CD14-positive monocyte (primary cell): ENCODE measurements around the gene STON2. TPM values are rescaled to one million over a fixed set of nuclear protein-coding genes. Genes with fewer than 3 reads are reported as not detected.

ENCODE experiments used
- DNase-seq, 3 donors: peaks; one replicate each; pipeline ENCODE4 v3.0.0-alpha.2; 2011 to 2022
- H2AFZ ChIP-seq: 2 replicates; pipeline ENCODE4 v1.6.0; 2012; ENCODE audit warnings: mild to moderate bottlenecking, low read depth, low read length, inconsistent platforms; ENCODE audit not compliant: insufficient read depth, poor library complexity, severe bottlenecking
- H3K27ac ChIP-seq, 2 donors: 1 replicate in 1 of 2; 2 replicates in 1 of 2; pipeline ENCODE4 v1.5.1; 2012 to 2013; ENCODE audit warnings: low read length in 2 of 2, control low read depth in 1 of 2, inconsistent platforms in 1 of 2, low read depth in 1 of 2, mild to moderate bottlenecking in 1 of 2
- H3K27me3 ChIP-seq, 2 donors: one replicate each; pipeline versions ENCODE4 v1.6.0 to v1.6.1; 2011 to 2013; ENCODE audit warnings: low read length in 2 of 2; ENCODE audit not compliant: control insufficient read depth in 2 of 2, insufficient read depth in 2 of 2
- H3K36me3 ChIP-seq, 2 donors: replicated peaks in 1 of 2; 1 replicate in 1 of 2; 2 replicates in 1 of 2; pipeline versions ENCODE4 v1.5.1 to v1.6.1; 2012 to 2013; ENCODE audit warnings: low read length in 2 of 2, control low read depth in 1 of 2, inconsistent platforms in 1 of 2, mild to moderate bottlenecking in 1 of 2; ENCODE audit not compliant: insufficient read depth in 2 of 2, control insufficient read depth in 1 of 2
- H3K4me1 ChIP-seq, 2 donors: 1 replicate in 1 of 2; 2 replicates in 1 of 2; pipeline versions ENCODE4 v1.5.1 to v1.6.1; 2012 to 2013; ENCODE audit warnings: low read length in 2 of 2, control low read depth in 1 of 2, inconsistent platforms in 1 of 2, mild to moderate bottlenecking in 1 of 2, moderate library complexity in 1 of 2; ENCODE audit not compliant: insufficient read depth in 2 of 2, control insufficient read depth in 1 of 2
- H3K4me2 ChIP-seq: replicated peaks from 2 replicates; pipeline ENCODE3; 2012; ENCODE audit warnings: low read length, moderate library complexity, mild to moderate bottlenecking; ENCODE audit not compliant: poor library complexity, severe bottlenecking; ENCODE audit errors: extremely low read depth
- H3K4me3 ChIP-seq, 3 experiments: fragments of 200-600 bp in 1 of 3; sonication (generic) in 1 of 3; replicated peaks in 1 of 3; 1 replicate in 2 of 3; 2 replicates in 1 of 3; pipeline ENCODE4 v1.5.1; 2011 to 2013; ENCODE audit warnings: low read length in 3 of 3, mild to moderate bottlenecking in 3 of 3, control low read depth in 2 of 3, low read depth in 2 of 3, inconsistent platforms in 1 of 3, moderate library complexity in 1 of 3
- H3K79me2 ChIP-seq: 2 replicates; pipeline ENCODE4 v1.6.0; 2012; ENCODE audit warnings: mild to moderate bottlenecking, control low read depth, inconsistent platforms, low read length, moderate library complexity; ENCODE audit not compliant: insufficient read depth
- H3K9ac ChIP-seq: 2 replicates; pipeline ENCODE4 v1.6.0; 2017; ENCODE audit warnings: low read length, mild to moderate bottlenecking; ENCODE audit not compliant: insufficient read depth, poor library complexity, severe bottlenecking
- H3K9me3 ChIP-seq, 2 donors: replicated peaks in 1 of 2; 1 replicate in 1 of 2; 2 replicates in 1 of 2; pipeline versions ENCODE4 v1.5.1 to v1.6.1; 2012 to 2013; ENCODE audit warnings: low read length in 2 of 2, control low read depth in 1 of 2; ENCODE audit not compliant: control insufficient read depth in 1 of 2, insufficient read depth in 1 of 2
- H4K20me1 ChIP-seq: 2 replicates; pipeline ENCODE4 v1.6.0; 2012; ENCODE audit warnings: mild to moderate bottlenecking, low read length, control low read depth, moderate library complexity; ENCODE audit not compliant: insufficient read depth
- H3K27ac Mint-ChIP-seq, 7 donors: one replicate each; pipeline ENCODE4 v1.8.0; 2020; ENCODE audit warnings: mild to moderate bottlenecking in 7 of 7, mixed read lengths in 7 of 7, moderate library complexity in 6 of 7, inconsistent platforms in 2 of 7
- H3K27me3 Mint-ChIP-seq, 3 donors: one replicate each; pipeline ENCODE4 v1.8.0; 2021 to 2022; ENCODE audit warnings: low read depth in 3 of 3, mild to moderate bottlenecking in 3 of 3, mixed read lengths in 3 of 3, moderate library complexity in 3 of 3, inconsistent platforms in 1 of 3
- H3K36me3 Mint-ChIP-seq, 2 donors: one replicate each; pipeline ENCODE4 v1.8.0; 2020; ENCODE audit warnings: mixed read lengths in 2 of 2, inconsistent platforms in 1 of 2, mild to moderate bottlenecking in 1 of 2
- H3K4me1 Mint-ChIP-seq: one replicate; pipeline ENCODE4 v1.8.0; 2020; ENCODE audit warnings: mild to moderate bottlenecking, mixed read lengths
- H3K4me3 Mint-ChIP-seq, 2 donors: one replicate each; pipeline ENCODE4 v1.8.0; 2020; ENCODE audit warnings: mild to moderate bottlenecking in 2 of 2, mixed read lengths in 2 of 2, moderate library complexity in 1 of 2
- H3K9me3 Mint-ChIP-seq, 7 donors: one replicate each; pipeline ENCODE4 v1.8.0; 2020 to 2022; ENCODE audit warnings: mixed read lengths in 7 of 7, mild to moderate bottlenecking in 6 of 7, moderate library complexity in 6 of 7, inconsistent platforms in 2 of 7
- WGBS: methylation state at CpG from one replicate; pipeline ENCODE4 v1.1.5; 2013; ENCODE audit warnings: missing lambda C conversion rate; ENCODE audit not compliant: insufficient coverage; 5-methylcytosine and 5-hydroxymethylcytosine counted together
- intact Hi-C, 2 donors: fragments of 100-400 bp; cut with micrococcal nuclease; formaldehyde crosslinking; loops; one replicate each; pipeline versions ENCODE4 v1.15.0 to v1.15.1; 2023
- polyA plus RNA-seq, 3 donors: library from polyadenylated mRNA; depleted of rRNA in 1 of 3; unstranded in 2 of 3; stranded (reverse) in 1 of 3; fragments of 300-500 nt in 2 of 3; fragments of >200 nt in 1 of 3; fragmentation: Illumina TruSeq in 2 of 3; gene quantifications; 1 replicate in 2 of 3; 2 replicates in 1 of 3; pipeline ENCODE4 v1.2.3, GENCODE V29; 2012 to 2021
- TF ChIP-seq, protein P1 (sequence below): fragments of 200-600 bp; IDR thresholded peaks from one replicate; pipeline ENCODE4 v1.8.0; 2022; ENCODE audit warnings: antibody characterized with exemption, mild to moderate bottlenecking

The STON2 gene
- polyA plus RNA-seq, 3 donors, result 1.6 to 3.2 (median 2.1) TPM

DNA sequence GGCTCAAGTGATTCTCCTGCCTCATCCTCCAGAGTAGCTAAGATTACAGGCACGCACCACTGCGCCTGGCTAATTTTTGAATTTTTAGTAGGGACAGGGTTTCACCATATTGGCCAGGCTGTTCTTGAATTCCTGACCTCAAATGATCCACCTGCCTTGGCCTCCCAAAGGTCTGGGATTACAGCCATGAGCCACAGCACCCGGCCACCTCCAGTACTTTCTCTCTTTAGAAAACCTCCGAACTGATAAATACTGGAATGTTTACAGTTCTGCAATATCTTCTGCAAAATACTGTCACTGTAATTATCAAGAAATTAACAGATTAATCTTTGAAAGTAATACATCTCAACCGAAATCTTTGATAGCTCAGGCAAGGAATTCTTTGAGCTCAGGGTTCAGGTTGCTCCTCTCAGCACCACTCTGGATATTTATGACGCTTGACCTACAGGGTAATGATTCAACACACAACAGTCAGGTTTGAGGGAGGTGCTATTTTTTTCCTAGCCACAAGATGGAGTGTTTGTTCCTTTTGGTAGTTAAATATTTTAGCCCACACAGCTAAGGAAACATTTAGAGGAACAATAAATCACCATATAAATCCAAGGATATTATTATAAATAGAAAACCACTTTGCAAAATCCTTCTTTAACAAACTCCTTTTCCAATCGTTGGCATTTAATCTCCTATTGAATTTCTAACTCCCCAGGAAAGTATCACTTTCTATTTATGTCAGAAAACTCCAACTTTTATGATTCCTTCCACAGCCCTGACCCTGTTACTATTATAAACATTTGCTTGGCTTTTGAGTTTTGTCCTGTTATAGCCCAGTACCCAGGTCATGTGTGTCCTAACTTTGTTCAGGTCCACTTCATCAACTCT, 130.8 kb downstream of the STON2 start:
- no peak overlapping the region for H3K4me3 ChIP-seq
- no peaks in the 10 kb centered on the region for H3K27me3 ChIP-seq
- no peak overlapping the region for H3K4me3 Mint-ChIP-seq
- H2AFZ ChIP-seq, result no peak overlapping the region
- intact Hi-C loops, result loop anchor here in 1 of 2 donors (5.0 kb wide), 1 partner anchor 193 kb away; no protein-coding TSS in a partner anchor
- no peaks in the 10 kb centered on the region for H3K9me3 ChIP-seq
- H3K9ac ChIP-seq, result no peak overlapping the region
- H3K36me3 ChIP-seq, result no peaks in the 10 kb centered on the region
- no peak overlapping the region for H3K4me2 ChIP-seq
- 50% methylated on average over 2 of the region's 7 CpGs for WGBS
- no peaks in the 10 kb centered on the region for H3K79me2 ChIP-seq
- H3K4me1 Mint-ChIP-seq, result no peaks in the 10 kb centered on the region
- no peaks in the 10 kb centered on the region for H3K36me3 Mint-ChIP-seq
- TF ChIP-seq, protein P1, sequence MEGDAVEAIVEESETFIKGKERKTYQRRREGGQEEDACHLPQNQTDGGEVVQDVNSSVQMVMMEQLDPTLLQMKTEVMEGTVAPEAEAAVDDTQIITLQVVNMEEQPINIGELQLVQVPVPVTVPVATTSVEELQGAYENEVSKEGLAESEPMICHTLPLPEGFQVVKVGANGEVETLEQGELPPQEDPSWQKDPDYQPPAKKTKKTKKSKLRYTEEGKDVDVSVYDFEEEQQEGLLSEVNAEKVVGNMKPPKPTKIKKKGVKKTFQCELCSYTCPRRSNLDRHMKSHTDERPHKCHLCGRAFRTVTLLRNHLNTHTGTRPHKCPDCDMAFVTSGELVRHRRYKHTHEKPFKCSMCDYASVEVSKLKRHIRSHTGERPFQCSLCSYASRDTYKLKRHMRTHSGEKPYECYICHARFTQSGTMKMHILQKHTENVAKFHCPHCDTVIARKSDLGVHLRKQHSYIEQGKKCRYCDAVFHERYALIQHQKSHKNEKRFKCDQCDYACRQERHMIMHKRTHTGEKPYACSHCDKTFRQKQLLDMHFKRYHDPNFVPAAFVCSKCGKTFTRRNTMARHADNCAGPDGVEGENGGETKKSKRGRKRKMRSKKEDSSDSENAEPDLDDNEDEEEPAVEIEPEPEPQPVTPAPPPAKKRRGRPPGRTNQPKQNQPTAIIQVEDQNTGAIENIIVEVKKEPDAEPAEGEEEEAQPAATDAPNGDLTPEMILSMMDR, result peak; percentile 92
- no peaks in the 10 kb centered on the region for H3K9me3 Mint-ChIP-seq
- H4K20me1 ChIP-seq, result no peaks in the 10 kb centered on the region
- no peak overlapping the region for H3K27ac Mint-ChIP-seq
- H3K27me3 Mint-ChIP-seq, result peaks cover 0 to 1% (median 0%) of the 10 kb centered on the region in 3 donors
- DNase-seq, result peak; percentile 45 to 70 (median 62)
- no peaks in the 10 kb centered on the region for H3K4me1 ChIP-seq
- no peak overlapping the region for H3K27ac ChIP-seq

GRCh38 chr14:81268016-81268416, 132.1 kb downstream of the STON2 start:
- Histone ChIP-seq H3K4me2 (no peak overlapping the region), H3K4me3 (no peak overlapping the region), H3K27ac (no peak overlapping the region), H3K9ac (no peak overlapping the region), H3K36me3 (no peaks in the 10 kb centered on the region), H3K9me3 (no peaks in the 10 kb centered on the region), H4K20me1 (no peaks in the 10 kb centered on the region), H3K27me3 (no peaks in the 10 kb centered on the region), H3K4me1 (no peaks in the 10 kb centered on the region), H2AFZ (no peak overlapping the region), H3K79me2 (no peaks in the 10 kb centered on the region)
- no peak overlapping the region for H3K4me3 Mint-ChIP-seq
- intact Hi-C loops, result loop anchor here in 1 of 2 donors (5.0 kb wide), 1 partner anchor 194 kb away; no protein-coding TSS in a partner anchor
- TF ChIP-seq, protein P1, result no peak
- H3K27me3 Mint-ChIP-seq, result peaks cover 0 to 1% (median 0%) of the 10 kb centered on the region in 3 donors
- no peaks in the 10 kb centered on the region for H3K36me3 Mint-ChIP-seq
- no peak overlapping the region for H3K27ac Mint-ChIP-seq
- no peak for DNase-seq
- no peaks in the 10 kb centered on the region for H3K9me3 Mint-ChIP-seq
- 50% methylated on average over 2 of the region's 3 CpGs for WGBS
- no peaks in the 10 kb centered on the region for H3K4me1 Mint-ChIP-seq
